NCI-H128 (cell line): ENCODE measurements around the gene TAF6.
"Not testable (repeated sequence)": the region's sequence is repeated elsewhere in the genome, so short reads cannot be mapped to it uniquely, and the experiment has no call there.

Experiments used
- DNase-seq: peaks from one replicate; lab custom pipeline; 2025; ENCODE audit not compliant: unreplicated experiment; lab: John Stamatoyannopoulos, UW

TAF6 gene

DNA sequence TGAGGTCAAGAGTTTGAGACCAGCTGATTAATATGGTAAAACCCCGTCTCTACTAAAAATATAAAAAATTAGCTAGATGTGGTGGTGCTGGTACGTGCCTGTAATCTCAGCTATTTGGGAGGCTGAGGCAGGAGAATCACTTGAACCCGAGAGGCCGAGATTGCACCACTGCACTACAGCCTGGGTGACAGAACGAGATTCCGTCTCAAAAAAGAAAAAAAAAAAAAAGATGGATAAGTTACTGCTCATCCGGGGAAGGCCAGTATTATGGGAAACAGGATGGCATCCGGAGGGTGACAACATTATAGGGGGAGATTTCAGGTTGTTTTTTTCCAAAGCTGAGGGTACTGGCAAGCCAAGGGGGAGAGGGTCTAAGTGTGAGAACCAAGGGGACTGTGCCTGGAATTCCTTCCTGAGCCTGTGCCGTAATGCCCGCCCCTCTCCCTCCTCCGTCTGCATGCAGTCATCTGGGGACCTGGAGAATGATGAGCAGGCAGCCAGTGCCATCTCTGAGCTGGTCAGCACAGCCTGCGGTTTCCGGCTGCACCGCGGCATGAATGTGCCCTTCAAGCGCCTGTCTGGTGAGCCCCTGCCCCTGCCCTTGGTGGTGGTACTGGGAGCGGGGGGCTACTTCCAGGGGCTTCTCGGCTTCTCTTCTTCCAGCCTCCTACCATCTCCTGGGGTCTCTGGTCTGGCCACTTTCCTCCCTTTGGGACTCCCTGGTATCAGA is 33.9 kb upstream of the TAF6 start:
- DNase-seq = no peak

DNA sequence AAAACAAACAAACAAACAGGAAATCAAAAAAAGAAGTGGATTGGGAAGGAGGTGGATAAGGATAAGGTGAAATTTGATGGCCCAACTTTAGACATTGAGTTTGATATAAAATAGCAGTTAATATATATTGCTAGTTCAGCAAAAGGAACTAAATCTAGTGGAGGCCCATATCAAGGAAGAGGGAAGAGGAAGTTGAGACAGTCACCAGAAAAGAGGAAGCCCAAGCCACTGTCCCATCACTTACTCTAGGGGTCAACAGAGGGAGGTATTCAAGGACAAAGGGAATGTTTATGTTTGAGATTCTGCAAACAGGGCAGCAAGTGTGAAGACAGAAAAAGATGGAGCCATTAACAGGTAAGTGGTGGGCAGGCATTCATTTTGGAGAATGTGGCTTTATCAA is 33.2 kb upstream of the TAF6 start:
- no peak for DNase-seq

DNA sequence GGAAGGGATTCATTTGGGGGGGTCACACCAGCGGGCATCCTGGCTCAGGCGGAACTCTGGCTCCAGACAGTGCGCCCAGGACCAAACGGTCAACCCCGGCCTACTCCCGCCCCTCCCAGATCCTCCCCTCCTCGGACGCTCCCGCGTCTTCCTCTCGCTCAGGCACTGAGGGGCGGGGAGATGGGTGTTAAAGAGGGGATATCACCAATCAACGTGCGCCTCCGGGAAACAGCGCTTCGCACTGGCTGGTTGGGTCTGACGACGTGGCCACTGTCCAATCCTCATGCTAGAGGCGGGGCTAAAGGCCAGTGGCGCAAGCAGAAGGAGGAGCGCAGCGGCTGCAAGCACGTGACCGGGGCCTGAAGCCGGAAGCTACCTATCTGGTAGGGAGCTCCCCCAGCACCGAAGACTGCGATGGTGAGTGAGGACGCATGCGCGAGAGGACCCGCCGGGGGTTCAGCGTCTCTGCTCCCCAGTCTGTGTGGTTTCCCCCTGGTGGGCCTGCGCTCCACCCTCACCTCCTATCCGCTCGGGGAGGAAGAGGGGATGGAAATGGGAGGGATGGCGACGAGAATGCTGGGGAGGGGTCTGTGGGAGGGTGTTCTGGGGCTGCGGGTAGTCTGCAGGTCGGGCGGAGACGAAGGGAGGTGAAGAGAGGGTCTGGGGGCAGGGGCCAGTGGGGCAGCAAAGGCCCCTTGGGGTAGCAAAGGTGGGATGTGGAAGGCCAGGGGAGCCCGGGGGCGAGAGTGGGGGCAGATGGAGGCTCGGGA is 29.6 kb upstream of the TAF6 start, which contains the start of gene LAMTOR4:
Gene LAMTOR4, plus strand, starts transcription at position 360 of the 770 bp plus-strand sequence. Its CDS starts 55 bp downstream, at position 415.
- DNase-seq = peak; percentile 98

DNA sequence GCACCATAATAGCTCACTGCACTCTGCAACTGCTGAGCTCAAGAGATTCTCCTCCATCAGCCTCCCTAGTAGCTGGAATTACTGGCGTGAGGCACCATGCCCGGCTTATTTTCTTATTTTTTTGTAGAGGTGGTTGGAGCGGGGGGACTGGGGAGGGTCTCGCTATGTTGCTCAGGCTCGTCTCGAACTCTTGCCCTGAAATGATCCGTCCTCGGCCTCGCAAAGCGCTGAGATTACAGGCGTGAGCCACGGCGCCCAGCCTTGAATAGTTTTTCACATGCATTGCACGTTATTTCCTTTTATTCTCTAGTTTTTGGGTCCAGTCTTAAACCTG is 29.0 kb upstream of the TAF6 start:
- DNase-seq = no peak

DNA sequence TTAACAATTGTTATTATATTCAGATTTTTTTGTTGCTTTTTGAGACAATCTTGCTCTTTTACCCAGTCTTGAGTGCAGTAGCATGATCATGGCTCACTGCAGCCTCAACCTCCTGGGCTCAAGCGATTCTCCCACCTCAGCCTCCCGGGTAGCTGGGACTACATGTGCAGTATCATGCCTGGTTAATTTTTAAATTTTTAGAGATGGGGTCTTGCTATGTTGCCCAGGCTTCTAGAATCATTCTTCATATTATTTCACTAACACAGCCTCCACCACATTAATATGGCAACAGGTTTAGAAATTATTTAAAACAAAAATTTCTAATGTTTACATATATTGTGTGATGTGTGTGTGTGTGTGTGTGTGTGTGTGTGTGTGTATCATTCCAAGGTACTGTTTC is 28.1 kb upstream of the TAF6 start:
- no peak for DNase-seq

DNA sequence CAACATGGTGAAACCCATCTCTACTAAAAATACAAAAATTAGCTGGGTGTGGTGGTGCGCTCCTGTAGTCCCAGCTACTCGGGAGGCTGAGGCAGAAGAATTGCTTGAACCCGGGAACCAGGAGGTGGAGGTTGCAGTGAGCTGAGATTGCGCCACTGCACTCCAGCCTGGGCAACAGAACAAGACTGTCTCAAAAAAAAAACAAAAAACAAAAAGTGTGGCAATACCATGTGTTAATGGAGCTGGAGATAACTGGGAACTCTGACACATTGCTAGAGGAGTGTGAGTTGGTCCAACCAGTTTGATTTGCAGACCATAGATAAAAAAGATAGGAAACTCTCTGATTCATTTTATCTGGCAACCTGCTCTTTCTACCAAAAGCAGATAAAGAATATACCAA is 27.2 kb upstream of the TAF6 start:
- DNase-seq = not testable (repeated sequence)

DNA sequence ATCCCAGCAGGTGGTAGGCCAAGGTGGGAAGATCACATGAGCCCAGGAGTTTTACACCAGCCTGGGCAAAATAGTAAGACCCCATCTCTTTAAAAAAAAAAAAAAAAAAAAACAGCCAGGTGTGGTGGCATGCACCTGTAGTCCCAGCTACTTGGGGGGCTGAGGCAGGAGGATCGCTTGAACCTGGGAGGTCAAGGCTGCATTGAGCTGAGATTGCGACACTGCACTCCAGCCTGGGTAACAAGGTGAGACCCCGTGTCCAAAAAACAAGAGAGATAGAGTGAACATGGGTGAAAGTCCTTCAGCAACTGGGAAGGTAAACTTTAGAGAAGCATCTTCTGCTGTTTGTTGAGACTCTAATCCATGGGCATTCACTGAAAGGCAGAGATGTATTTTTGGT is 23.3 kb upstream of the TAF6 start:
- DNase-seq = no peak

DNA sequence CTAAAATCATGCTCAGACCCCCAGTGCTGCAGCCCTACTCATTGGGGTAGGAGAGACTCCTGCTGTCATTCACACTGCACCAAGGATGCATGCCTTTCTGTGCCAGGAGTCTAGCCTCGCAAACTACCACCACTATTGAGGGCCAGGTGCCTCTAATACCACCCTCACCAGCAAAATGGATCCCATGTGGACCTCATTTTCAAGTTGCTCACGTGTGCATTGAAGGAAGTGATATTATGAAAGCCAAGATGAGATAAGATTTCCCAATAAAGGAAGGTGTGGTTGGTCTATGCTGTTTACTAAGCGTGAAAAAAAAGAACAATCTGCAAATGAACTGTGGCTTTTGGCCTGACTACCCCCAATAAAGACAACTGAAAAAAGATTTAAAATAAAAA is 22.4 kb upstream of the TAF6 start:
- no peak for DNase-seq

DNA sequence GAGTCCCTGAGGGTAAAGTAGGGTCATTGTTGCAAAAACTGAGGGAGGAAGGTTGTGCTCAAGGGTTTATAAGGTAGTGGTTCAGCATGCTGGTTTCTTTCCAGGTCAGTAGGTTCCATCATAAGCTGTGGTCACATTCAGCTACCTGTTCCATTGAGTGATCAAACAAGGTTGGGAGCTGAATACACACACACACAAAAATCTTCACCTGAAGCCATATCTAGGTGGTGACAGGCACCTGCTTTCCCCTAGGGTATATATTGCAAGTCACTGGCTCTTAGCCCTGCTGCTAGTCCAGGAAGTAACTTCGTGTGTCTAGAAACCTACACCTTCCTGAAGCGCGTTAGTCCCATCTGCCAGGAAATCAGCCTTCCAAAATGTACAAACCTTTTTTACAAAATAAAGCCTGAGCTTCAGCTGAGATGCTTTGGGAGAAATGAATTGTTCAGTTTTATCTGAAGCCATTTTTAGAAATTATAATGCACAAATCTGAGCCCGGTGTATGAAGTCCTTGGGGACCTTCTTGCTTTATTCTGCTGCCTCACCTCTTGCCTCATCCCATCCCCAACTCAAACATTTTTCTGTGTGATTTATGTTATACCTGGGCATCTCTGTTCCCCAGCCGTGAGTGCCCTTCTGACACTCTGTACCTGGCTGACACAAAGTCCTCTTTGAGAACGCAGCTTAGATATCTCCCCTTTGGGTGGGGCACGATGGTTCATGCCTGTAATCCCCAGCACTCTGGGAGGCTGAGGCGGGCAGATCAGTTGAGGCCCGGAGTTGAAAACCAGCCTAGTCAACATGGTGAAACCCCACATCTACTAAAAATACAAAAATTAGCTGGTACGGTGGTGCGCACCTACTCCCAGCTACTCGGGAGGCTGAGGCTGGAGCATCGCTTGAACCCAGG is 18.9 kb upstream of the TAF6 start:
- DNase-seq = no peak

DNA sequence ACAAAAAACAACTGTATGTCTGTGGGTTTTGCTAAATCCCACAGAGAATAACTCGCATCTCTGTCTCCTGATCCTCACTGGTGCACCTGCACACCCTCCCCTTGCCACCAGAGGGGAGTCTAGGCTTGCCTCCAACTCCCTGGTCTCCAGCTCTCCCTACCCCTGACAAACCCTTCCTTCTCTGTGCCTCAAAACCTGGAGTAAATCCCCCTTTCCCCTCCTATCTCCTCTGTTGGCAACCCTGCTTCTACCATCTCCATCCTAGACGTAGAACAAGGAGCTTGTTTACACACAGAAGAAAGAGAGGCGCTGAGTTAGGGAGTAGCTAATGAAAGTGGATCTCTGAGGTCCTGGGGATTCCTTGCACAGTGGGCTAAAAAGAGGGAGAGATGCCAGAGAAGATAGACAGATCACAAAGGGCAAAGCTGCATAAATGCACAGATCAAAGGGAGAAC is 13.6 kb upstream of the TAF6 start:
- DNase-seq = peak; percentile 55

DNA sequence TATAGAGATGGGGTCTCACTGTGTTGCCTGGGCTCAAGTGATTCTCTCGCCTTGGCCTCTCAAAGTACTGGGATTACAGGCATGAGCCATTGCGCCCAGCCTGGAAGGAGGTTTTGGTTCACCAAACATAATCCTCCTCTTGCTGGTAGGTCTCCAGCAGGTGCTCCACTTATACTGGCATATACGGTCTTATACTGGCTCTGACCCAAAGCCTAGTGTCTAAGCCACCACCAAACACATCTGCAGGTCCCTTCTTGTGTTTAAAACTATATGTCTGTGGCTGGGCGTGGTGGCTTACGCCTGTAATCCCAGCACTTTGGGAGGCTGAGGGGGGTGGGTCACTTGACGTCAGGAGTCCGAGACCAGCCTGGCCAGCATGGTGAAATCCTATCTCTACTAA is 13.0 kb upstream of the TAF6 start:
- no peak for DNase-seq

DNA sequence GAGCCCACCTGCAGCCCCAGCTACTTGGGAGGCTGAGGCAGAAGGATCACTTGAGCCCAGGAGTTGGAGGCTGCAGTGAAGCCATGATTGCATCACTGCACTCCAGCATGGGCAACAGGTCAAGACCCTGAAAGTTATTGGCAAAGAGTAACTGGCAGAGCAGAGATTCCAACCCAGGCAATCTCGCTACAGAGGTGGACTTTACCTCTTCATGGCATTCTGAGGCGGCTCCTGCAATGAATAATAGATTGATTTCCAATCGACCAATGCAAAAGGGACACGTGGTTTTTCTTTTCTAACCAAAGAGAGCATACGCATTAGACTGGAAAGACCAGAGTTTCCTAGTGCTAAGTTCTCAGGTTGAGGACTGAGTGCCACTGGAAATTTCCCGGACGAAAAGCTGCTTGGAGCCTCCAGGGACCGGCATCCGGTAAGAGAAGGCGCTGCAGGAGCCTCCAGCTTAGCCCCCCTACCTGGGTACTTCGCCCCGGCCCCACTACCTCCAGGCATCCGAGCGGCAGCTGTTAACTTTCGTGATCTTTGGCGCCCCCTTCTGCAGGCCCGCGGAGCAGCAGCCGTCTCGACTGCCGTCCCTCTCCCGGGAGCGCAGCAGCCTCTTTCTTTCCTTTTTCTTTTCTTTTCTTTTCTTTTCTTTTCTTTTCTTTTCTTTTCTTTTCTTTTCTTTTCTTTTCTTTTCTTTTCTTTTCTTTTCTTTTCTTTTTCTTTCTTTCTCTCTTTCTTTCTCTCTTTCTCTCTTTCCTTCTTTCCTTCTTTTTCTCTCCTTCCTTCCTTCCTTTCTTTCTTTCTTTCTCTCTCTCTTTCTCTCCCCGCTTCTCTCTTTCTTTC is 11.7 kb upstream of the TAF6 start:
- peak; percentile 58 for DNase-seq

DNA sequence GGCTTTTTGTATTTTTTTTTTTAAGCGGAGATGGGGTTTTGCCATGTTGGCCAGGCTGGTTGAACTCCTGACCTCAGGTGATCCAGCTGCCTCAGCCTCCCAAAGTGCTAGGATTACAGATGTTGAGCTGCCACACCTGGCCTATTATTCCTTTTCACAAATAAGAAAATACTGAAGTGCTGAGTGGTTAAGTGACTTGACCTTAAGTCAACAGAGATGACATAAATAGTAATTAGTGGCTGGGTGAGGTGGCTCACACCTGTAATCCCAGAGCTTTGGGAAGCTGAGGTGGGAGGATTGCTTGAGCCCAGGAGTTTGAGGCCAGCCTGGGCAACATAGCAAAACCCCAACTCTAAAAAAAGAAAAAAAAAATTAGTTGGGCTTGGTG is 11.1 kb upstream of the TAF6 start:
- not testable (repeated sequence) for DNase-seq

DNA sequence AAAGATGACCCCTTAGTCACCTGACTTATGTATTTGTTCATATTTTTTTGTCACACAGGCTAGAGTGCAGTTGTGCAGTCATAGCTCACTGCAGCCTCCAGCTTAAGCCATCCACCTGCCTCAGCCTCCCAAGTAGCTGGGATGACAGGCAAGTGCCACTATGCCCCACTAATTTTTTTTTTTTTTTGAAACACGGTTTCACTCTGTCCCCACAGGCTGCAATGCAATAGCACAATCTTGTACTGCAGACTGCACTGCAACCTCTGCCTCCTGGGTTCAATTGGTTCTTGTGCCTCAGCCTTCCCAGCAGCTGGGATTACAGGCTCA is 9.4 kb upstream of the TAF6 start:
- no peak for DNase-seq

DNA sequence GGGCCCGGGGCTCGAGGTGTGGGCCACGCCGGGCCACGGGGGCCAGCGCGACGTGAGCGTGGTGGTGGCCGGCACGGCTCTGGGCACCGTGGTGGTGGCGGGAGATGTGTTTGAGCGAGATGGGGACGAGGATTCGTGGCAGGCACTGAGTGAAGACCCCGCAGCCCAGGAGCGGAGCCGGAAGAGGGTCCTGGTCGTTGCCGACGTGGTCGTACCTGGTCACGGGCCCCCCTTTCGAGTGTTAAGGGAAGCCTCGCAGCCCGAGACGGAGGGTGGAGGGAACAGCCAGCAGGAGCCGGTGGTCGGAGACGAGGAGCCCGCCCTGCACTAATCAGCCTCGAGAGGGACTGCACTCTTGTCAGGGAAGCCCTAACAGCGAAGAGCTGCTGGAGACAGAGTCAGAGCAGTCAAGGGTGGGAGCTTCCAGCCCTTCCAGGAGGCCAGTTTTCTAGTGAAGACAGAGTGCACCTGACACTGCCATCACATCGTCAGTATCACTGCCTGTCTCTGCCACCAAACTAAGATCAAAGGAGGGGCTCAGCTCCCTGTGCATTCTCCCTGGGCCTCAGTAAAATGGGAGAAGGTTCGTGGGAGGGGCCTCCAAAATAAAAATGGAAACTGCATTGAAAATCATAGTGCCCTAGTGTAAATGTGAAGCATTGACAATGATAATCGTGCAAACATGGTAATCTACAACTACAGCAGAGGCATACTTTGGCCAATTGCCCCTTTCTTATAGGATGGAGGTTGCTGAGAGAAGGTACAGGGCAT is 8.9 kb upstream of the TAF6 start:
- DNase-seq = no peak

DNA sequence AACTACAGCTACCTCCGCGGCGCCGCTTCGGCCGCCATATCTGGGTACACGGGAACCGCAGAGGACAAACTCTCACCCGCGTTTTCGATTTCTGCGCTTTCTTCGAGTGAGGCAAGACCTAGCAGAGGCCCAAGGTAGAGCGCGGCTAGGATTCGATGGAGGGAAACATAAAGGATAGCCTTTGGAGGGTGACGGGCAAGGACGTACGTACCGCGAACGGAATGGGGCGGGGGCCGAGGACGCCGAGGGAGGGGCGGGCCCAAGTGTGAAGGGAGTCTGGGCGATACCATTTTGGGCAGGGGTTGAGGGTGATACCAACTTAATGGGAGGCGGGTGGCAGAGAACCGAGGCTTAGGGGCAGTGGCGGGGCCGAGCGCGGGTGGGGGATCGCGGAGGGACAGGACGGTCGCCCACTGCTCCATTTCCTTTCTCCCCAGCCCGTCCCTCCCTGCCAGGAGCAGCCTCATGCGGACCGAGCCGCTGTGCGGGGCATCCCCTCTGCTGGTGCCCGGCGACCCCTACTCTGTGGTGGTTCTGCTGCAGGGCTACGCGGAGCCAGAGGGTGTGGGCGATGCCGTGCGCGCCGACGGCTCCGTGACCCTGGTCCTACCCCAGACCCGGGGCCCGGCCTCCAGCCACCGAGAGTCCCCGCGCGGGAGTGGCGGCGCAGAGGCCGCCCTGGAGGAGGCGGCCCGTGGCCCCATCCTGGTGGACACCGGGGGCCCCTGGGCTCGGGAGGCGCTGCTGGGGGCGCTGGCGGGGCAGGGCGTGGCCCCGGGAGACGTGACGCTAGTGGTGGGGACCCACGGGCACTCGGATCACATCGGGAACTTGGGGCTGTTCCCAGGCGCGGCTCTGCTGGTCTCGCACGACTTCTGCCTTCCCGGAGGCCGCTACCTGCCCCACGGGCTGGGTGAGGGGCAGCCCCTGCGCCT is 8.0 kb upstream of the TAF6 start, which contains the start of gene MBLAC1:
Gene MBLAC1, plus strand, starts transcription at position 37 of the 935 bp plus-strand sequence. Its CDS starts 429 bp downstream, at position 466.
- DNase-seq = peak; percentile 82

DNA sequence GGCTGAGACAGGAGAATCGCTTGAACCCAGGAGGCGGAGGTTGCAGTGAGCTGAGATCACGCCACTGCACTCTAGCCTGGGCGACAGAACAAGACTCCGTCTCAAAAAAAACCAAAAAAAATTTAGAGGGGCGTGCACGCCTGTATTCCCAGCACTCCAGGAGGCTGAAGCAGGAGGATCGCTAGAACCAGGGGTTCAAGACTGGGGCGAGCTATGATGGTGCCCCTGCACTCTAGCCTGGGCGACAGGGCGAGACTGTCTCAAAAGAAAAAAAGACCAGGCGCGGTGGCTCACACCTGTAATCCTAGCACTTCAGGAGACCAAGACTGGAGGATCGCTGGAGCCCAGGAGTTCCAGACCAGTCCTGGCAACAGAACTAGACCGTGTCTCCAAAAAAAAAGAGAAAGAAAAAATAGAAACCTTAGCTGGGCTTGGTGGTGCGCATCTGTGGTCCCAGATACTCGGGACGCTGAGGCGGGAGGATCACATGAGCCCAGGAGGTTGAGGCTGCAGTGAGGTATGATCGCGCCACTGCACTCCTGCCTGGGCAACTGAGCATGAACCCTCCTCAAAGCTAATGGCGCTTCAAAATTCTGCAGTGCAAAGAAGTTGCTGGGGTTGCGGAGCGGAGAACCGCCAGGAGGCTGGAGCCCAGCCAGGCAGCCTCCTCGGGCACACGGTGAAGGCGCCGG is 7.2 kb upstream of the TAF6 start:
- no peak for DNase-seq
